ENCODE data around the gene CDYL2.

GRCh38 chr16:80580109-80580832, 224.1 kb downstream of the CDYL2 start:
- TF ChIP-seq CTCF (IDR thresholded peaks at IDR 0.05) = no peak
- TF ChIP-seq POLR2A (IDR thresholded peaks at IDR 0.05) = no peak
